Activated CD4-positive, alpha-beta T cell treated with anti-CD3 and anti-CD28 coated beads, Interleukin-2, amount 50 U/mL, for 16 hours (primary cell): ENCODE results near the gene MTAP.

Experiments
- DNase-seq: peaks from one replicate; pipeline ENCODE4 v3.0.0-alpha.2; 2020

MTAP gene

GRCh38 chr9:21974343-21974721 is 171.9 kb downstream of the MTAP start:
- DNase-seq = no peak

- DNase-seq = peak; percentile 28
Observed at GRCh38 chr9:21974722-21975409, 172.4 kb downstream of the MTAP start.

- no peak for DNase-seq
Observed at GRCh38 chr9:21976334-21976875, 174.0 kb downstream of the MTAP start.

GRCh38 chr9:21982391-21982790 is 180.0 kb downstream of the MTAP start:
- no peak for DNase-seq

GRCh38 chr9:21982861-21983560 is 180.6 kb downstream of the MTAP start:
- no peak for DNase-seq

- no peak for DNase-seq
Observed at GRCh38 chr9:21983561-21983935, 181.1 kb downstream of the MTAP start.

- DNase-seq = no peak
Observed at GRCh38 chr9:21984101-21984500, 181.7 kb downstream of the MTAP start.

- no peak for DNase-seq
Observed at GRCh38 chr9:21985964-21986667, 183.7 kb downstream of the MTAP start.
